Measurements from ENCODE around the gene CTBP2. TPM values are rescaled to one million over a fixed set of nuclear protein-coding genes. Genes with fewer than 3 reads are reported as not detected.

The CTBP2 gene
- total RNA-seq, 1 experiment from 2014 or later, result 58.2 TPM

GRCh38 chr10:124942317-124943169 lies 217.8 kb downstream of the CTBP2 start:
- no peak for DNase-seq (ENCODE audit: low spot score)

- no peak for DNase-seq (ENCODE audit: low spot score)
Observed at GRCh38 chr10:124941823-124942222, 218.5 kb downstream of the CTBP2 start, which contains the start of gene ZRANB1. ZRANB1 (plus strand) TSS chr10:124942123; CDS start chr10:124942494, 371 bp downstream.

GRCh38 chr10:124939290-124939689 lies 221.1 kb downstream of the CTBP2 start:
- DNase-seq (ENCODE audit: low spot score), result no peak

GRCh38 chr10:124936813-124937212 lies 223.6 kb downstream of the CTBP2 start:
- no peak for DNase-seq (ENCODE audit: low spot score)

- no peak for DNase-seq (ENCODE audit: low spot score)
Observed at GRCh38 chr10:124935946-124936345, 224.4 kb downstream of the CTBP2 start.

Other genes with a start within 250 kb of the CTBP2 start
- gene ZRANB1, start 218.4 kb downstream of the CTBP2 start, total RNA-seq (2014; rRNA removed; shearing (Covaris generic)), result 20.9 and 22.2 TPM in 2 replicates

Data from H4 (cell line).